GM12873 (cell line): Measurements from ENCODE around the gene CTNNA3.

Source experiments
- TF ChIP-seq, protein P1 (sequence below): IDR thresholded peaks from 2 replicates; pipeline ENCODE4 v1.5.1; 2012; ENCODE audit warnings: low read depth, mild to moderate bottlenecking, moderate library complexity, low read length, control low read depth; ENCODE audit not compliant: insufficient read depth; ENCODE audit errors: missing control alignments

Gene CTNNA3

GRCh38 chr10:66555061-66555460, 1140.9 kb downstream of the CTNNA3 start:
- TF ChIP-seq, protein P1, sequence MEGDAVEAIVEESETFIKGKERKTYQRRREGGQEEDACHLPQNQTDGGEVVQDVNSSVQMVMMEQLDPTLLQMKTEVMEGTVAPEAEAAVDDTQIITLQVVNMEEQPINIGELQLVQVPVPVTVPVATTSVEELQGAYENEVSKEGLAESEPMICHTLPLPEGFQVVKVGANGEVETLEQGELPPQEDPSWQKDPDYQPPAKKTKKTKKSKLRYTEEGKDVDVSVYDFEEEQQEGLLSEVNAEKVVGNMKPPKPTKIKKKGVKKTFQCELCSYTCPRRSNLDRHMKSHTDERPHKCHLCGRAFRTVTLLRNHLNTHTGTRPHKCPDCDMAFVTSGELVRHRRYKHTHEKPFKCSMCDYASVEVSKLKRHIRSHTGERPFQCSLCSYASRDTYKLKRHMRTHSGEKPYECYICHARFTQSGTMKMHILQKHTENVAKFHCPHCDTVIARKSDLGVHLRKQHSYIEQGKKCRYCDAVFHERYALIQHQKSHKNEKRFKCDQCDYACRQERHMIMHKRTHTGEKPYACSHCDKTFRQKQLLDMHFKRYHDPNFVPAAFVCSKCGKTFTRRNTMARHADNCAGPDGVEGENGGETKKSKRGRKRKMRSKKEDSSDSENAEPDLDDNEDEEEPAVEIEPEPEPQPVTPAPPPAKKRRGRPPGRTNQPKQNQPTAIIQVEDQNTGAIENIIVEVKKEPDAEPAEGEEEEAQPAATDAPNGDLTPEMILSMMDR: no peak

DNA sequence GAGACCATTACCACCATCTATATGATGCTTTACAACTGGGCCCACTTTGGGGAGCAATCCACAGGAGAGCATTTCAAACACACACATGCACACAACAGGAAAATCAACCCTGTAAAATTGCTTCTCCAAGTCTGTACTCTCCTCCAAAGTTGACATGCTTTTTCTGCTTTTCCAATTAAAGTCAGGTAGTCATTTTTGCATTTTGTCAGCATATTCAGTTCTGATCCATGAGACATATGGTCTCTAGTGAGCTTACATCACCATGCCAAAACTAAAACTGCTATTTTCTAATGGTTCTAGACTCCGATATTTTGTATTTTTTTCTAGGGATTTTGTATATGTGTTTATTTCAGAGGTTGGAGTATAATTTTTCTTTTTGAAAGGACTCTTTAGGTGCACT, 1143.7 kb downstream of the CTNNA3 start:
- TF ChIP-seq, protein P1: no peak

GRCh38 chr10:66550351-66550750, 1145.6 kb downstream of the CTNNA3 start:
- TF ChIP-seq, protein P1: no peak

- TF ChIP-seq, protein P1: no peak
Measured at GRCh38 chr10:66538908-66539307, 1157.1 kb downstream of the CTNNA3 start.

GRCh38 chr10:66538371-66538770, 1157.6 kb downstream of the CTNNA3 start:
- TF ChIP-seq, protein P1: no peak

GRCh38 chr10:66537186-66537585, 1158.8 kb downstream of the CTNNA3 start:
- TF ChIP-seq, protein P1: no peak

GRCh38 chr10:66535439-66535838, 1160.6 kb downstream of the CTNNA3 start:
- TF ChIP-seq, protein P1: no peak
